Caco-2 (cell line): ENCODE results near the gene NPHP4. TPM values are rescaled to one million over a fixed set of nuclear protein-coding genes. Genes with fewer than 3 reads are reported as not detected.

Experiments used
- BruUV-seq: library from RNA; stranded (reverse); fragments of 400-500 nt; replicated peaks from 2 replicates; lab custom pipeline; 2021; lab: Mats Ljungman, UMichigan
- CTCF ChIA-PET: fragments of 300-600 bp; sonication (Branson Sonifier 250); formaldehyde crosslinking; loops from one replicate; lab custom pipeline; 2022; ENCODE audit warnings: antibody characterized with exemption; lab: Charles Lee
- POLR2A ChIA-PET: fragments of 300-600 bp; sonication (Branson Sonifier 250); formaldehyde crosslinking; loops from one replicate; lab custom pipeline; 2022; ENCODE audit warnings: antibody characterized with exemption; lab: Charles Lee
- DNase-seq, 2 experiments: peaks; one replicate each; pipeline versions ENCODE4 v3.0.0 to v3.0.0-alpha.2; 2020 to 2022
- H3K27me3 ChIP-seq: replicated peaks from 2 replicates; pipeline ENCODE4 v1.6.0; 2011; ENCODE audit warnings: low read length; ENCODE audit not compliant: control insufficient read depth, insufficient read depth
- H3K36me3 ChIP-seq: 2 replicates; pipeline ENCODE4 v1.5.1; 2011; ENCODE audit warnings: low read length; ENCODE audit not compliant: control insufficient read depth, insufficient read depth
- H3K4me1 ChIP-seq: fragments of 250-450 bp; sonication (Bioruptor Pico); 2 replicates; pipeline ENCODE4 v1.5.1; 2020; ENCODE audit warnings: mild to moderate bottlenecking
- H3K4me3 ChIP-seq: 2 replicates; pipeline ENCODE4 v1.5.1; 2011; ENCODE audit warnings: low read depth, mild to moderate bottlenecking, control low read depth, low read length
- H3K9me3 ChIP-seq: fragments of 250-450 bp; sonication (Bioruptor Pico); 2 replicates; pipeline ENCODE4 v1.5.1; 2020; ENCODE audit warnings: mild to moderate bottlenecking, moderate library complexity
- H3K27ac Mint-ChIP-seq: one replicate; pipeline ENCODE4 v1.8.0; 2022; ENCODE audit warnings: mixed read lengths; ENCODE audit not compliant: unreplicated experiment
- H3K27me3 Mint-ChIP-seq: one replicate; pipeline ENCODE4 v1.8.0; 2022; ENCODE audit warnings: mixed read lengths; ENCODE audit not compliant: insufficient read depth, unreplicated experiment
- H3K36me3 Mint-ChIP-seq: one replicate; pipeline ENCODE4 v1.8.0; 2022; ENCODE audit warnings: mild to moderate bottlenecking, mixed read lengths; ENCODE audit not compliant: insufficient read depth, unreplicated experiment
- H3K4me1 Mint-ChIP-seq: one replicate; pipeline ENCODE4 v1.8.0; 2022; ENCODE audit warnings: low read depth, mixed read lengths; ENCODE audit not compliant: unreplicated experiment
- H3K4me3 Mint-ChIP-seq: one replicate; pipeline ENCODE4 v1.8.0; 2022; ENCODE audit warnings: mild to moderate bottlenecking, moderate library complexity, mixed read lengths; ENCODE audit not compliant: unreplicated experiment
- H3K9me3 Mint-ChIP-seq: one replicate; pipeline ENCODE4 v1.8.0; 2022; ENCODE audit warnings: mixed read lengths; ENCODE audit not compliant: unreplicated experiment
- intact Hi-C: fragments of 100-400 bp; cut with micrococcal nuclease; formaldehyde crosslinking; loops from one replicate; pipeline ENCODE4 v1.10.0; 2022; ENCODE audit not compliant: unreplicated experiment
- total RNA-seq: library from RNA; stranded (reverse); gene quantifications from 2 replicates; pipeline ENCODE4 v1.2.3, GENCODE V29; 2022
- TF ChIP-seq, protein P1 (sequence below), 2 experiments: fragments of 200-600 bp in 1 of 2; IDR thresholded peaks; 1 replicate in 1 of 2; 2 replicates in 1 of 2; pipeline versions ENCODE4 v1.5.1 to v1.8.0; 2011 to 2022; ENCODE audit warnings: antibody characterized with exemption in 1 of 2, control low read depth in 1 of 2, inconsistent platforms in 1 of 2, low read depth in 1 of 2, low read length in 1 of 2, mild to moderate bottlenecking in 1 of 2, moderate library complexity in 1 of 2; ENCODE audit not compliant: insufficient read depth in 1 of 2, severe bottlenecking in 1 of 2, unreplicated experiment in 1 of 2

The NPHP4 gene
- total RNA-seq, 1 experiment from 2014 or later, result 12.3 TPM

DNA sequence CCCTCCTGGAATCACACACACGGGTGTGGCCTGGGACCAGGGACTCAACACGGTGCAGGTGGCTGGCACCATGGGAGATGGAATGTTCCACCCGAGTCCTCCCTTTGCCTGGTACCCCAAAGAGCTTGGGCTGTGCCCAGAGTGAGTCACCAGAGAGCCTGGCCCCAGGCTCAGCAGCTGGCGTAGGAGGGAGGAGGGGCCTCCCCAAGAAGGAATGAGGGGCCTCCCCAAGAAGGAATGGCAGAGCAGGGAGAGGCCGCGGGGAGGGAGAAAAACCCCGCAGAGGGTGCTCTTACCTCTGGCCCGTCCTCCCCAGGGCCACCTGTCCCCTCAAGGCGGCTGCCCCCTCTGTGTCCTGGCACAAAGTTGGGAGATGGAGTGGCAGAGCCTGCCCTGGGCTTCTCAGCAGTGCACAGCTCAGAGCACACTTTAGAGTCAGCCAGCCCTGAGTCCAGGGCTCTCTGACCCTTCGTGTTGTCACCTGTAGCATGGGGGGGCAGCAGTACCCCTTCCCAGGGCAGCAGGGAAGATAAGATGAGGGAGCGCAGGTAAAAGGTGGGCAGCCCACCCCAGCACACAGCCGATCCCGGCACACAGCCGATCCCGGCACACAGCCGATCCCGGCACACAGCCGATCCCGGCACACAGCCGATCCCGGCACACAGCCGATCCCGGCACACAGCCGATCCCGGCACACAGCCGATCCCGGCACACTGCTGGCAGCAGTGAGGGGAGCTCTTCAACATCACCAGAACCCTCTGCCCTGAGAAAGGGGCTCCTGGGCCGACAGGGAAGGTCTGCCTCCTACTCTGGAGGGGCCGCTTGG, 33.3 kb upstream of the NPHP4 start:
- CTCF ChIA-PET, result interaction anchor here (0.8 to 1.0 kb wide), 2 partner anchors 9 to 33 kb away, joined by 3 read pairs; no protein-coding TSS in a partner anchor

DNA sequence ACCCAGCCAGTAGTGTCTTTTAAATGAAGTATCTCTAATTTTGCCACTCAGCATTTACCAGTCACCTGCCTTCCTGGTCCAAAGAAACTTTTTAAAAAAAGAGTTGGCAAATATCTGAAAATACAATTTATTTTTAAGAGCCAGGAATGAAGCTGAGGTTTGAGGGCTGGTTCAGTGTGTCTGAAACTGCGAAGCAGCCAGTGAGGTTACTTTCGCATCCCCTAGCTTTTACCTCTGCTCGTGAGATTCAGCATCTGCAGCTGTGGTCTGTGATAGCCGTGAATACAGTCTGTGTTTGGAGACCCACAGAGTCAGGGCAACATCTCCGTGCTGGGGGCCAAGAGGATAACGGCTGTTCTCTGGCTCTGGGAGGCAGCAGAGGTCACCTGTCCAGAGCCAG, 32.2 kb upstream of the NPHP4 start:
- no peak for DNase-seq
- H3K4me3 Mint-ChIP-seq, result no peak overlapping the region
- peaks cover 3% of the 10 kb centered on the region for H3K27me3 Mint-ChIP-seq
- Histone ChIP-seq H3K9me3 (no peaks in the 10 kb centered on the region), H3K4me3 (no peak overlapping the region), H3K4me1 (peaks cover 9% of the 10 kb centered on the region), H3K36me3 (no peaks in the 10 kb centered on the region), H3K27me3 (no peaks in the 10 kb centered on the region)
- H3K27ac Mint-ChIP-seq, result peak overlapping the region; percentile 84
- intact Hi-C loops, result no loop called here
- peaks cover 12% of the 10 kb centered on the region for H3K9me3 Mint-ChIP-seq
- POLR2A ChIA-PET, result interaction anchor here (0.6 to 1.0 kb wide), 2 partner anchors 8 to 32 kb away, joined by 3 read pairs; no protein-coding TSS in a partner anchor
- H3K36me3 Mint-ChIP-seq, result peaks cover 6% of the 10 kb centered on the region
- H3K4me1 Mint-ChIP-seq, result peaks cover 7% of the 10 kb centered on the region
- no TSS peak for BruUV-seq
- CTCF ChIA-PET, result no interaction called here
- TF ChIP-seq, protein P1, sequence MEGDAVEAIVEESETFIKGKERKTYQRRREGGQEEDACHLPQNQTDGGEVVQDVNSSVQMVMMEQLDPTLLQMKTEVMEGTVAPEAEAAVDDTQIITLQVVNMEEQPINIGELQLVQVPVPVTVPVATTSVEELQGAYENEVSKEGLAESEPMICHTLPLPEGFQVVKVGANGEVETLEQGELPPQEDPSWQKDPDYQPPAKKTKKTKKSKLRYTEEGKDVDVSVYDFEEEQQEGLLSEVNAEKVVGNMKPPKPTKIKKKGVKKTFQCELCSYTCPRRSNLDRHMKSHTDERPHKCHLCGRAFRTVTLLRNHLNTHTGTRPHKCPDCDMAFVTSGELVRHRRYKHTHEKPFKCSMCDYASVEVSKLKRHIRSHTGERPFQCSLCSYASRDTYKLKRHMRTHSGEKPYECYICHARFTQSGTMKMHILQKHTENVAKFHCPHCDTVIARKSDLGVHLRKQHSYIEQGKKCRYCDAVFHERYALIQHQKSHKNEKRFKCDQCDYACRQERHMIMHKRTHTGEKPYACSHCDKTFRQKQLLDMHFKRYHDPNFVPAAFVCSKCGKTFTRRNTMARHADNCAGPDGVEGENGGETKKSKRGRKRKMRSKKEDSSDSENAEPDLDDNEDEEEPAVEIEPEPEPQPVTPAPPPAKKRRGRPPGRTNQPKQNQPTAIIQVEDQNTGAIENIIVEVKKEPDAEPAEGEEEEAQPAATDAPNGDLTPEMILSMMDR (IDR thresholded peaks at IDR 0.05; ENCODE audit: insufficient read depth in 1 of 2, low read depth in 1 of 2, low read length in 1 of 2, severe bottlenecking in 1 of 2, unreplicated experiment in 1 of 2), result no peak

More for the DNA sequence above, 33.3 kb upstream of the NPHP4 start:
- no peaks in the 10 kb centered on the region for H3K36me3 ChIP-seq
- peaks cover 9% of the 10 kb centered on the region for H3K4me1 ChIP-seq
- peak; percentile 24 to 56 for DNase-seq
- BruUV-seq, result TSS peak; percentile 69
- H3K4me1 Mint-ChIP-seq, result peaks cover 7% of the 10 kb centered on the region
- intact Hi-C loops, result loop anchor here (5.0 kb wide), 1 partner anchor 33 kb away; the partner anchor contains the start of gene NPHP4
- H3K27me3 Mint-ChIP-seq, result peaks cover 3% of the 10 kb centered on the region
- H3K36me3 Mint-ChIP-seq, result peaks cover 6% of the 10 kb centered on the region
- peak overlapping the region; percentile 74 for H3K4me3 Mint-ChIP-seq
- H3K9me3 Mint-ChIP-seq, result peaks cover 12% of the 10 kb centered on the region
- H3K27ac Mint-ChIP-seq, result peak overlapping the region; percentile 84
- H3K9me3 ChIP-seq, result no peaks in the 10 kb centered on the region
- TF ChIP-seq, protein P1 (IDR thresholded peaks at IDR 0.05; ENCODE audit: insufficient read depth in 1 of 2, low read depth in 1 of 2, low read length in 1 of 2, severe bottlenecking in 1 of 2, unreplicated experiment in 1 of 2), result no peak
- POLR2A ChIA-PET, result interaction anchor here (1.0 kb wide), 1 partner anchor 33 kb away, joined by 3 read pairs; no protein-coding TSS in a partner anchor
- H3K4me3 ChIP-seq, result peak overlapping the region; percentile 41
- no peaks in the 10 kb centered on the region for H3K27me3 ChIP-seq

DNA sequence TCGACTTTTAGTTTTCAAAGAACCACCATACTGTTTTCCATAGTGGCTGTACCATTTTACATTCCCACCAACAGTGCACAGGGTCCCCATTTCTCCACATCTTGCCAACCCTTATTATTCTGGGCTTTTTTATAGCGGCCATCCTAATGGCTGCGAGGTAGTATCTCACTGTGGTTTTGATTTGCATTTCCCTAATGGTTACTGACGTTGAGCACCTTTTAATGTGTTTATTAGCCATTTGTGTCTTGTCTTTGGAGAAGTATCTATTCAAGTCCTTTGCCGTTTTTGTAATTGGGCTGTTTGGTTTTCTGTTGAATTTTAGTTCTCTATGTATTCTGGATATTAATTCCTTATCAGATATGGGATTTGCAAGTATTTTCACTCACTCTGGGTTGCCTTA, 31.1 kb upstream of the NPHP4 start:
- Mint-ChIP-seq H3K27ac (no peak overlapping the region), H3K4me3 (no peak overlapping the region), H3K27me3 (peaks cover 3% of the 10 kb centered on the region), H3K4me1 (peaks cover 7% of the 10 kb centered on the region), H3K9me3 (peaks cover 12% of the 10 kb centered on the region), H3K36me3 (peaks cover 6% of the 10 kb centered on the region)
- H3K4me3 ChIP-seq, result no peak overlapping the region
- CTCF ChIA-PET, result no interaction called here
- no peaks in the 10 kb centered on the region for H3K9me3 ChIP-seq
- intact Hi-C loops, result no loop called here
- peaks cover 9% of the 10 kb centered on the region for H3K4me1 ChIP-seq
- POLR2A ChIA-PET, result no interaction called here
- TF ChIP-seq, protein P1 (IDR thresholded peaks at IDR 0.05; ENCODE audit: insufficient read depth in 1 of 2, low read depth in 1 of 2, low read length in 1 of 2, severe bottlenecking in 1 of 2, unreplicated experiment in 1 of 2), result no peak
- no peaks in the 10 kb centered on the region for H3K27me3 ChIP-seq
- BruUV-seq, result no TSS peak
- H3K36me3 ChIP-seq, result no peaks in the 10 kb centered on the region
- DNase-seq, result no peak
